ENCODE data around the gene SEL1L2. TPM values are rescaled to one million over a fixed set of nuclear protein-coding genes. Genes with fewer than 3 reads are reported as not detected.
"Not testable (repeated sequence)": the region's sequence is repeated elsewhere in the genome, so short reads cannot be mapped to it uniquely, and the experiment has no call there.

The SEL1L2 gene
- total RNA-seq, 1 donor from 2014 or later = not detected

GRCh38 chr20:13995086-13995665, 4.8 kb upstream of the SEL1L2 start, which contains the start of gene MACROD2:
Gene MACROD2, plus strand, starts transcription at chr20:13995516.
- intact Hi-C loops (cut with DNase I) = no loop called here
- H3K27ac ChIP-seq = peak within 1 kb of the TSS; percentile 45
- peaks cover 7% of the 10 kb centered on the region for H3K4me1 ChIP-seq
- no peaks in the 10 kb centered on the region for H3K36me3 ChIP-seq
- H3K27me3 ChIP-seq = no peaks in the 10 kb centered on the region
- H3K9me3 ChIP-seq = no peaks in the 10 kb centered on the region
- peak in 1 of 2 donors; percentile 18 for TF ChIP-seq POLR2A (IDR thresholded peaks at IDR 0.05)
- peak; percentile 70 to 79 for TF ChIP-seq POLR2AphosphoS5 (IDR thresholded peaks at IDR 0.05; ENCODE audit: insufficient read depth in 1 of 2, low read depth in 1 of 2)
- TF ChIP-seq CTCF (IDR thresholded peaks at IDR 0.05) = peak in 1 of 3 experiments; percentile 7
- peak within 1 kb of the TSS; percentile 67 to 94 for H3K4me3 ChIP-seq
- peak in 1 of 2 donors; percentile 90 for DNase-seq (ENCODE audit: extremely low spot score in 2 of 2)

GRCh38 chr20:13991955-13992354, 1.5 kb upstream of the SEL1L2 start:
- H3K27ac ChIP-seq; H3K36me3 ChIP-seq; H3K9me3 ChIP-seq; H3K4me3 ChIP-seq; H3K4me1 ChIP-seq; intact Hi-C loops (cut with DNase I); DNase-seq (ENCODE audit: extremely low spot score in 2 of 2); H3K27me3 ChIP-seq: not testable (repeated sequence)

GRCh38 chr20:13991311-13991710, 897 bp upstream of the SEL1L2 start:
- H3K4me3 ChIP-seq = no peak overlapping the region
- TF ChIP-seq POLR2AphosphoS5 (IDR thresholded peaks at IDR 0.05; ENCODE audit: insufficient read depth in 1 of 2, low read depth in 1 of 2) = no peak
- intact Hi-C loops (cut with DNase I) = no loop called here
- H3K27ac ChIP-seq = no peak overlapping the region
- no peaks in the 10 kb centered on the region for H3K36me3 ChIP-seq
- no peak for DNase-seq (ENCODE audit: extremely low spot score in 2 of 2)
- no peaks in the 10 kb centered on the region for H3K9me3 ChIP-seq
- no peaks in the 10 kb centered on the region for H3K27me3 ChIP-seq
- no peaks in the 10 kb centered on the region for H3K4me1 ChIP-seq

GRCh38 chr20:13984211-13984610, 6.2 kb downstream of the SEL1L2 start:
- Histone ChIP-seq H3K27me3 (no peaks in the 10 kb centered on the region), H3K27ac (no peak overlapping the region), H3K9me3 (no peaks in the 10 kb centered on the region), H3K36me3 (no peaks in the 10 kb centered on the region), H3K4me1 (no peaks in the 10 kb centered on the region), H3K4me3 (no peak overlapping the region)
- intact Hi-C loops (cut with DNase I) = no loop called here
- DNase-seq (ENCODE audit: extremely low spot score in 2 of 2) = no peak
- TF ChIP-seq POLR2A (IDR thresholded peaks at IDR 0.05) = no peak
- TF ChIP-seq POLR2AphosphoS5 (IDR thresholded peaks at IDR 0.05; ENCODE audit: insufficient read depth in 1 of 2, low read depth in 1 of 2) = no peak
- no peak for TF ChIP-seq CTCF (IDR thresholded peaks at IDR 0.05)

GRCh38 chr20:13960525-13960924, 29.9 kb downstream of the SEL1L2 start:
- H3K36me3 ChIP-seq = no peaks in the 10 kb centered on the region
- TF ChIP-seq POLR2A (IDR thresholded peaks at IDR 0.05) (no peak), POLR2AphosphoS5 (IDR thresholded peaks at IDR 0.05; ENCODE audit: insufficient read depth in 1 of 2, low read depth in 1 of 2) (no peak), CTCF (IDR thresholded peaks at IDR 0.05) (no peak)
- H3K9me3 ChIP-seq = no peaks in the 10 kb centered on the region
- H3K4me3 ChIP-seq = no peak overlapping the region
- H3K27me3 ChIP-seq = no peaks in the 10 kb centered on the region
- no peaks in the 10 kb centered on the region for H3K4me1 ChIP-seq
- H3K27ac ChIP-seq = no peak overlapping the region
- no peak for DNase-seq (ENCODE audit: extremely low spot score in 2 of 2)
- intact Hi-C loops (cut with DNase I) = no loop called here

GRCh38 chr20:13960119-13960518, 30.3 kb downstream of the SEL1L2 start:
- H3K27me3 ChIP-seq = no peaks in the 10 kb centered on the region
- no peak overlapping the region for H3K27ac ChIP-seq
- no peak overlapping the region for H3K4me3 ChIP-seq
- no peaks in the 10 kb centered on the region for H3K4me1 ChIP-seq
- no peak for DNase-seq (ENCODE audit: extremely low spot score in 2 of 2)
- no peaks in the 10 kb centered on the region for H3K36me3 ChIP-seq
- H3K9me3 ChIP-seq = no peaks in the 10 kb centered on the region
- TF ChIP-seq CTCF (IDR thresholded peaks at IDR 0.05) (no peak), POLR2A (IDR thresholded peaks at IDR 0.05) (no peak), POLR2AphosphoS5 (IDR thresholded peaks at IDR 0.05; ENCODE audit: insufficient read depth in 1 of 2, low read depth in 1 of 2) (no peak)
- intact Hi-C loops (cut with DNase I) = no loop called here

Measured in vagina (tissue), 2 donors.